ENCODE results near the gene GMFB. TPM values are rescaled to one million over a fixed set of nuclear protein-coding genes. Genes with fewer than 3 reads are reported as not detected.

The GMFB gene
- polyA plus RNA-seq, 1 donor from 2014 or later: 208 TPM

DNA sequence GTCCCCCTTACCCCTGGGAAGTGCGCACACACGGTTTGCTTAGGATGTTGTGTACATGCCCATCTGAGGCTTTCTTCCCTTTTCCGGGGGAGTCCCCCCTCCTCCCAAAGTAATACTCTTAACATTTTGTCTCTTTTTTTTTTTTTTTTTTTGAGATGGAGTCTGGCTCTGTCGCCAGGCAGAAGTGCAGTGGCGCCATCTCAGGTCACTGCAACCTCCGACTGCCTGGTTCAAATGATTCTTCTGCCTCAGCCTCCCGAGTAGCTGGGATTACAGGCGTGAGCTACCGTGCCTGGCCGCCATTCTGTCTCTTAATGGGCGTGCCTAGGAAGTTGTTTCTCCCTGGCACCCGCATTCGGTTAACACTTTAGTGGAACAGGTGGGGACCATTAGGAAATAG, 4.5 kb upstream of the GMFB start:
- no peaks in the 10 kb centered on the region for H4K20me1 ChIP-seq (ENCODE audit: insufficient read depth)
- no peaks in the 10 kb centered on the region for H3F3A ChIP-seq (ENCODE audit: insufficient read depth, low read length, poor library complexity, severe bottlenecking)
- H3K9me3 ChIP-seq (ENCODE audit: low read length): no peaks in the 10 kb centered on the region
- H3K27me3 ChIP-seq (ENCODE audit: insufficient read depth, low read depth, low read length): no peaks in the 10 kb centered on the region
- H3K9me2 ChIP-seq (ENCODE audit: insufficient read depth, low read length): no peaks in the 10 kb centered on the region
- H3K36me3 ChIP-seq (ENCODE audit: insufficient read depth, low read length): no peaks in the 10 kb centered on the region
- H3K9ac ChIP-seq (ENCODE audit: low read length): no peak overlapping the region
- H3K79me2 ChIP-seq (replicated peaks; ENCODE audit: insufficient read depth, low read length): no peaks in the 10 kb centered on the region
- TF ChIP-seq, protein P1, sequence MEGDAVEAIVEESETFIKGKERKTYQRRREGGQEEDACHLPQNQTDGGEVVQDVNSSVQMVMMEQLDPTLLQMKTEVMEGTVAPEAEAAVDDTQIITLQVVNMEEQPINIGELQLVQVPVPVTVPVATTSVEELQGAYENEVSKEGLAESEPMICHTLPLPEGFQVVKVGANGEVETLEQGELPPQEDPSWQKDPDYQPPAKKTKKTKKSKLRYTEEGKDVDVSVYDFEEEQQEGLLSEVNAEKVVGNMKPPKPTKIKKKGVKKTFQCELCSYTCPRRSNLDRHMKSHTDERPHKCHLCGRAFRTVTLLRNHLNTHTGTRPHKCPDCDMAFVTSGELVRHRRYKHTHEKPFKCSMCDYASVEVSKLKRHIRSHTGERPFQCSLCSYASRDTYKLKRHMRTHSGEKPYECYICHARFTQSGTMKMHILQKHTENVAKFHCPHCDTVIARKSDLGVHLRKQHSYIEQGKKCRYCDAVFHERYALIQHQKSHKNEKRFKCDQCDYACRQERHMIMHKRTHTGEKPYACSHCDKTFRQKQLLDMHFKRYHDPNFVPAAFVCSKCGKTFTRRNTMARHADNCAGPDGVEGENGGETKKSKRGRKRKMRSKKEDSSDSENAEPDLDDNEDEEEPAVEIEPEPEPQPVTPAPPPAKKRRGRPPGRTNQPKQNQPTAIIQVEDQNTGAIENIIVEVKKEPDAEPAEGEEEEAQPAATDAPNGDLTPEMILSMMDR (IDR thresholded peaks at IDR 0.05; ENCODE audit: poor library complexity, severe bottlenecking): no peak
- no peak for TF ChIP-seq MXI1 (conservative IDR thresholded peaks at IDR 0.05; ENCODE audit: poor library complexity, severe bottlenecking)
- no peak for TF ChIP-seq EZH2 (IDR thresholded peaks at IDR 0.05; ENCODE audit: borderline replicate concordance, insufficient read depth, low read length, poor library complexity, severe bottlenecking)
- TF ChIP-seq, protein P2, sequence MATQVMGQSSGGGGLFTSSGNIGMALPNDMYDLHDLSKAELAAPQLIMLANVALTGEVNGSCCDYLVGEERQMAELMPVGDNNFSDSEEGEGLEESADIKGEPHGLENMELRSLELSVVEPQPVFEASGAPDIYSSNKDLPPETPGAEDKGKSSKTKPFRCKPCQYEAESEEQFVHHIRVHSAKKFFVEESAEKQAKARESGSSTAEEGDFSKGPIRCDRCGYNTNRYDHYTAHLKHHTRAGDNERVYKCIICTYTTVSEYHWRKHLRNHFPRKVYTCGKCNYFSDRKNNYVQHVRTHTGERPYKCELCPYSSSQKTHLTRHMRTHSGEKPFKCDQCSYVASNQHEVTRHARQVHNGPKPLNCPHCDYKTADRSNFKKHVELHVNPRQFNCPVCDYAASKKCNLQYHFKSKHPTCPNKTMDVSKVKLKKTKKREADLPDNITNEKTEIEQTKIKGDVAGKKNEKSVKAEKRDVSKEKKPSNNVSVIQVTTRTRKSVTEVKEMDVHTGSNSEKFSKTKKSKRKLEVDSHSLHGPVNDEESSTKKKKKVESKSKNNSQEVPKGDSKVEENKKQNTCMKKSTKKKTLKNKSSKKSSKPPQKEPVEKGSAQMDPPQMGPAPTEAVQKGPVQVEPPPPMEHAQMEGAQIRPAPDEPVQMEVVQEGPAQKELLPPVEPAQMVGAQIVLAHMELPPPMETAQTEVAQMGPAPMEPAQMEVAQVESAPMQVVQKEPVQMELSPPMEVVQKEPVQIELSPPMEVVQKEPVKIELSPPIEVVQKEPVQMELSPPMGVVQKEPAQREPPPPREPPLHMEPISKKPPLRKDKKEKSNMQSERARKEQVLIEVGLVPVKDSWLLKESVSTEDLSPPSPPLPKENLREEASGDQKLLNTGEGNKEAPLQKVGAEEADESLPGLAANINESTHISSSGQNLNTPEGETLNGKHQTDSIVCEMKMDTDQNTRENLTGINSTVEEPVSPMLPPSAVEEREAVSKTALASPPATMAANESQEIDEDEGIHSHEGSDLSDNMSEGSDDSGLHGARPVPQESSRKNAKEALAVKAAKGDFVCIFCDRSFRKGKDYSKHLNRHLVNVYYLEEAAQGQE (IDR thresholded peaks at IDR 0.05; ENCODE audit: borderline replicate concordance): no peak
- TF ChIP-seq POLR2AphosphoS5 (IDR thresholded peaks at IDR 0.05): no peak
- no peak for TF ChIP-seq SMC3 (conservative IDR thresholded peaks at IDR 0.05; ENCODE audit: poor library complexity)
- H3K27ac ChIP-seq (ENCODE audit: low read length): no peak overlapping the region
- no peak overlapping the region for H2AFZ ChIP-seq (ENCODE audit: low read depth, low read length)
- no peak overlapping the region for H3K4me3 ChIP-seq (ENCODE audit: low read length)
- no peak overlapping the region for H3K4me2 ChIP-seq (ENCODE audit: low read length)

GRCh38 chr14:54490445-54491175, 1.8 kb upstream of the GMFB start:
- H3F3A ChIP-seq (ENCODE audit: insufficient read depth, low read length, poor library complexity, severe bottlenecking): no peaks in the 10 kb centered on the region
- no peak overlapping the region for H3K9ac ChIP-seq (ENCODE audit: low read length)
- H3K9me3 ChIP-seq (ENCODE audit: low read length): no peaks in the 10 kb centered on the region
- H3K4me3 ChIP-seq (ENCODE audit: low read length): no peak overlapping the region
- TF ChIP-seq POLR2AphosphoS5 (IDR thresholded peaks at IDR 0.05): no peak
- H3K27me3 ChIP-seq (ENCODE audit: insufficient read depth, low read depth, low read length): no peaks in the 10 kb centered on the region
- no peak overlapping the region for H3K27ac ChIP-seq (ENCODE audit: low read length)
- no peak overlapping the region for H3K4me2 ChIP-seq (ENCODE audit: low read length)
- H3K9me2 ChIP-seq (ENCODE audit: insufficient read depth, low read length): no peaks in the 10 kb centered on the region
- peaks cover 20% of the 10 kb centered on the region for H3K79me2 ChIP-seq (replicated peaks; ENCODE audit: insufficient read depth, low read length)
- no peak overlapping the region for H2AFZ ChIP-seq (ENCODE audit: low read depth, low read length)
- H4K20me1 ChIP-seq (ENCODE audit: insufficient read depth): no peaks in the 10 kb centered on the region
- H3K36me3 ChIP-seq (ENCODE audit: insufficient read depth, low read length): no peaks in the 10 kb centered on the region

DNA sequence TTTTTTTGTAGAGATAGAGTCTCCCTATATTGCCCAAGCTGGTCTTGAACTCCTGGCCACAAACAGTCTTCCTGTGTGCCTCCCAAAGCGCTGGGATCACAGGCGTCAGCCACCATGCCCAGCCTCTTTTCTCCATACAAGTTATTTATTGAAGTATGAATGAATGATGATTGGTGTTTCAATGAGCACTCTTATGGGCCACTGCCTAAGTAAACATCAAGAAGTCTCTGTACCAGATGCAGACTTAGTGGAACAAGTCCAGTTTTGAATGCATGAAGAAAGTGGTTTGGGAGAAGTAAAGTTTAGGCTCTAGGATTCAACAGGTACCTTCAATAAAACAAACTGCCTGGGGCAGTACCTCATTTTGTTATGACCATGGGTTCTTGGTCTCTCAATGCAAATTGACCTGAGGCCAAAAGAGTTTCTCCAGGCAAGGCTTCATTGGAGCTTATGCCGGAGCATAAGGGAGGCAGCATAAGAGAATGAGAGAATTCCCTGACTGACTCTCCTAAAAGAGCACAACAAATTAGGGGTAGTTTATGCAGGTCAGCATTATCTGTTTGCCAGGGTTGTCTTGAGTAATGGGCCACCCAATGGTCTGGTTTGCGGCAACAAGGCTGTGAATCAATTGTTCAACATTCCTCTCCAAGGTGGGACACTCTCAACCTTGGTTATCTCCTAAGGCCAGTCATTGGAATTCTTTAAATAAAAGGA, 1.1 kb upstream of the GMFB start:
- H2AFZ ChIP-seq (ENCODE audit: low read depth, low read length): peak overlapping the region; percentile 42
- no peak overlapping the region for H3K9ac ChIP-seq (ENCODE audit: low read length)
- H3K79me2 ChIP-seq (replicated peaks; ENCODE audit: insufficient read depth, low read length): peaks cover 27% of the 10 kb centered on the region
- H3K9me2 ChIP-seq (ENCODE audit: insufficient read depth, low read length): no peaks in the 10 kb centered on the region
- H3F3A ChIP-seq (ENCODE audit: insufficient read depth, low read length, poor library complexity, severe bottlenecking): no peaks in the 10 kb centered on the region
- no peaks in the 10 kb centered on the region for H3K27me3 ChIP-seq (ENCODE audit: insufficient read depth, low read depth, low read length)
- H3K27ac ChIP-seq (ENCODE audit: low read length): no peak overlapping the region
- no peaks in the 10 kb centered on the region for H3K36me3 ChIP-seq (ENCODE audit: insufficient read depth, low read length)
- no peaks in the 10 kb centered on the region for H4K20me1 ChIP-seq (ENCODE audit: insufficient read depth)
- no peak overlapping the region for H3K4me3 ChIP-seq (ENCODE audit: low read length)
- no peaks in the 10 kb centered on the region for H3K9me3 ChIP-seq (ENCODE audit: low read length)
- H3K4me2 ChIP-seq (ENCODE audit: low read length): no peak overlapping the region
- TF ChIP-seq, protein P1 (IDR thresholded peaks at IDR 0.05; ENCODE audit: poor library complexity, severe bottlenecking): no peak
- TF ChIP-seq TAF1 (IDR thresholded peaks at IDR 0.05; ENCODE audit: low read depth): no peak
- TF ChIP-seq, protein P2 (IDR thresholded peaks at IDR 0.05; ENCODE audit: borderline replicate concordance): no peak
- no peak for TF ChIP-seq RAD21 (conservative IDR thresholded peaks at IDR 0.05)
- no peak for TF ChIP-seq EZH2 (IDR thresholded peaks at IDR 0.05; ENCODE audit: borderline replicate concordance, insufficient read depth, low read length, poor library complexity, severe bottlenecking)
- TF ChIP-seq SMC3 (conservative IDR thresholded peaks at IDR 0.05; ENCODE audit: poor library complexity): no peak
- no peak for TF ChIP-seq POLR2AphosphoS5 (IDR thresholded peaks at IDR 0.05)

Data from neural cell (in vitro differentiated cells).